GM12892 (cell line): ENCODE data around the gene H2BK1.

Experiments used
- POLR2A ChIP-seq: IDR thresholded peaks from 2 replicates; pipeline ENCODE4 v1.6.1; 2011; ENCODE audit warnings: low read depth, low read length, control low read depth
- POLR2AphosphoS5 ChIP-seq: IDR thresholded peaks from 2 replicates; pipeline ENCODE4 v1.6.1; 2011; ENCODE audit warnings: low read depth, low read length, control low read depth
- TAF1 ChIP-seq: IDR thresholded peaks from 2 replicates; pipeline ENCODE4 v1.6.1; 2011; ENCODE audit warnings: low read depth, mild to moderate bottlenecking, control low read depth, low read length, borderline replicate concordance

GRCh38 chr7:151226875-151227782 is 16.8 kb upstream of the H2BK1 start, which contains the start of gene ABCF2:
- peak; percentile 83 for TF ChIP-seq POLR2A
- no peak for TF ChIP-seq TAF1
- TF ChIP-seq POLR2AphosphoS5, result 0 out of 2 replicates have a peak, but pooled peaks have one; percentile 54
